Esophagus squamous epithelium (tissue), 5 donors: Measurements from ENCODE around the gene PARD3. TPM values are rescaled to one million over a fixed set of nuclear protein-coding genes. Genes with fewer than 3 reads are reported as not detected.
A peak's percentile ranks its signal among the peaks of the same experiment; 100 is the strongest.

Experiments
- DNase-seq: peaks from one replicate; lab custom pipeline; 2025; lab: John Stamatoyannopoulos, UW
- H3K27ac ChIP-seq, 4 donors: fragments of 200-600 bp; sonication (generic); one replicate each; pipeline ENCODE4 v1.5.1; 2016 to 2019; ENCODE audit warnings: mild to moderate bottlenecking in 1 of 4
- H3K27me3 ChIP-seq, 4 donors: fragments of 200-600 bp; sonication (generic); 1 replicate in 3 of 4; 2 replicates in 1 of 4; pipeline versions ENCODE4 v1.5.1 to v1.6.0; 2017 to 2021; ENCODE audit warnings: antibody characterized with exemption in 1 of 4
- H3K36me3 ChIP-seq, 3 donors: fragments of 200-600 bp; sonication (generic); one replicate each; pipeline ENCODE4 v1.5.1; 2016 to 2019
- H3K4me1 ChIP-seq, 3 donors: fragments of 200-600 bp; sonication (generic); one replicate each; pipeline ENCODE4 v1.5.1; 2017 to 2019
- H3K4me3 ChIP-seq, 4 donors: fragments of 200-600 bp; sonication (generic); 1 replicate in 3 of 4; 2 replicates in 1 of 4; pipeline ENCODE4 v1.5.1; 2016 to 2019; ENCODE audit warnings: mild to moderate bottlenecking in 2 of 4, moderate library complexity in 1 of 4
- H3K9me3 ChIP-seq, 3 donors: fragments of 200-600 bp; sonication (generic); one replicate each; pipeline ENCODE4 v1.5.1; 2016 to 2019
- POLR2A ChIP-seq, 4 donors: fragments of 450-650 bp; IDR thresholded peaks; one replicate each; pipeline ENCODE4 v1.6.1; 2017; ENCODE audit warnings: antibody characterized with exemption in 4 of 4, mild to moderate bottlenecking in 4 of 4, moderate library complexity in 3 of 4
- WGBS, 2 donors: methylation state at CpG; one replicate each; pipeline ENCODE4 v1.1.5; 2018; 5-methylcytosine and 5-hydroxymethylcytosine counted together
- intact Hi-C: fragments of 100-400 bp; cut with DNase I; formaldehyde crosslinking; loops from one replicate; pipeline ENCODE4 v1.15.0; 2022
- total RNA-seq, 4 donors: library from RNA; depleted of rRNA; stranded (reverse); fragments of >200 nt; gene quantifications; one replicate each; pipeline ENCODE4 v1.1.0, GENCODE V29; 2016
- TF ChIP-seq, protein P1 (sequence below), 6 experiments: fragments of 450-650 bp in 4 of 6; fragments of 200-600 bp in 2 of 6; sonication (generic) in 2 of 6; IDR thresholded peaks; one replicate each; pipeline ENCODE4 v1.5.1; 2016 to 2019; ENCODE audit warnings: antibody characterized with exemption in 6 of 6, mild to moderate bottlenecking in 4 of 6, moderate library complexity in 4 of 6
- donor health status: DM: yes; HTN: yes; CAD: no.

The PARD3 gene
- total RNA-seq, 4 donors from 2014 or later = 57.3 to 114 (median 81.7) TPM

DNA sequence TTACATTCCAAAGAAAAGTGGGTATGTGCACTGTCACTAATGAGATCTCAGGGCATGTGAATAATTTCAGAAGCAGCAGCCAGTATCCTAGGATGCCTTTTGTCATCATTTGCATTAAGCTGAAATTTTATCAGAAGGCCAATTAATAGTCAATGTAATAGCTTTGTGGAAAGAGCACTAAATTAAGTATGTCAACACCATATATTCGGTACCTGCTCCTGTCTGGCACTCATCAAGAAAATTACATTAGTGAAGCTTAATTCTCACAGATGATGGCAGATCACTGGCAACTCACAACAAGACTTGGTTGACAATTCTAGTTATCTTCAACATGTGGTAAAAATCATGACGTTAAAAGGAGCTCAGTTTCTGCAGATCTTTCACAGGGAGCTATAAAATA lies 271.4 kb downstream of the PARD3 start:
- intact Hi-C loops = no loop called here
- no peaks in the 10 kb centered on the region for H3K9me3 ChIP-seq
- no peak overlapping the region for H3K27ac ChIP-seq
- peaks cover 0 to 25% (median 5%) of the 10 kb centered on the region in 3 donors for H3K4me1 ChIP-seq
- no peak overlapping the region for H3K4me3 ChIP-seq
- TF ChIP-seq POLR2A (IDR thresholded peaks at IDR 0.05) = no peak
- TF ChIP-seq, protein P1, sequence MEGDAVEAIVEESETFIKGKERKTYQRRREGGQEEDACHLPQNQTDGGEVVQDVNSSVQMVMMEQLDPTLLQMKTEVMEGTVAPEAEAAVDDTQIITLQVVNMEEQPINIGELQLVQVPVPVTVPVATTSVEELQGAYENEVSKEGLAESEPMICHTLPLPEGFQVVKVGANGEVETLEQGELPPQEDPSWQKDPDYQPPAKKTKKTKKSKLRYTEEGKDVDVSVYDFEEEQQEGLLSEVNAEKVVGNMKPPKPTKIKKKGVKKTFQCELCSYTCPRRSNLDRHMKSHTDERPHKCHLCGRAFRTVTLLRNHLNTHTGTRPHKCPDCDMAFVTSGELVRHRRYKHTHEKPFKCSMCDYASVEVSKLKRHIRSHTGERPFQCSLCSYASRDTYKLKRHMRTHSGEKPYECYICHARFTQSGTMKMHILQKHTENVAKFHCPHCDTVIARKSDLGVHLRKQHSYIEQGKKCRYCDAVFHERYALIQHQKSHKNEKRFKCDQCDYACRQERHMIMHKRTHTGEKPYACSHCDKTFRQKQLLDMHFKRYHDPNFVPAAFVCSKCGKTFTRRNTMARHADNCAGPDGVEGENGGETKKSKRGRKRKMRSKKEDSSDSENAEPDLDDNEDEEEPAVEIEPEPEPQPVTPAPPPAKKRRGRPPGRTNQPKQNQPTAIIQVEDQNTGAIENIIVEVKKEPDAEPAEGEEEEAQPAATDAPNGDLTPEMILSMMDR (IDR thresholded peaks at IDR 0.05) = no peak
- H3K36me3 ChIP-seq = peaks cover 0 to 5% (median 0%) of the 10 kb centered on the region in 3 donors
- WGBS, 2 donors = 79 to 89% methylated on average over 2 of the region's 2 CpGs
- no peak for DNase-seq
- H3K27me3 ChIP-seq = no peaks in the 10 kb centered on the region

DNA sequence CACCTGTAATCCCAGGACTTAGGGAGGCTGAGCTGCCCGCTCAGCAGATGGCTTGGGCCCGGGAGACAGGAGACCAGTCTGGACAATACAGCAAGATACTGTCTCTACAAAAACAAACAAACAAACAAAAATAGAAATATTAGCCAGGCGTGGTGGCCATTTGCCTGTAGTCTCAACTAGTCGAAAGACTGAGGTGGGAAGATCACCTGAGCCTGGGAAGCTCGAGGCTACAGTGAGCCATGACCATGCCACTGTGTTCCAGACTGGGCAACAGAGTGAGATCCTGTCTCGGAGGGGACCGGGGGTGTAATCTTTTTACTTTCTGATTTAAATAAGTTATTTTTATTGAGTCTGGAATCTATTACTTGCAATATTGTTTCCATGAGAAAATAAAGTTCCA lies 274.6 kb downstream of the PARD3 start:
- H3K27ac ChIP-seq = no peak overlapping the region
- H3K9me3 ChIP-seq = no peaks in the 10 kb centered on the region
- DNase-seq = no peak
- no peak overlapping the region for H3K4me3 ChIP-seq
- intact Hi-C loops = no loop called here
- H3K27me3 ChIP-seq = no peaks in the 10 kb centered on the region
- H3K4me1 ChIP-seq = peaks cover 0 to 28% (median 0%) of the 10 kb centered on the region in 3 donors
- 92 to 93% methylated on average over 7 of the region's 7 CpGs for WGBS, 2 donors
- peaks cover 0 to 5% (median 0%) of the 10 kb centered on the region in 3 donors for H3K36me3 ChIP-seq
- TF ChIP-seq, protein P1 (IDR thresholded peaks at IDR 0.05) = no peak
- no peak for TF ChIP-seq POLR2A (IDR thresholded peaks at IDR 0.05)

DNA sequence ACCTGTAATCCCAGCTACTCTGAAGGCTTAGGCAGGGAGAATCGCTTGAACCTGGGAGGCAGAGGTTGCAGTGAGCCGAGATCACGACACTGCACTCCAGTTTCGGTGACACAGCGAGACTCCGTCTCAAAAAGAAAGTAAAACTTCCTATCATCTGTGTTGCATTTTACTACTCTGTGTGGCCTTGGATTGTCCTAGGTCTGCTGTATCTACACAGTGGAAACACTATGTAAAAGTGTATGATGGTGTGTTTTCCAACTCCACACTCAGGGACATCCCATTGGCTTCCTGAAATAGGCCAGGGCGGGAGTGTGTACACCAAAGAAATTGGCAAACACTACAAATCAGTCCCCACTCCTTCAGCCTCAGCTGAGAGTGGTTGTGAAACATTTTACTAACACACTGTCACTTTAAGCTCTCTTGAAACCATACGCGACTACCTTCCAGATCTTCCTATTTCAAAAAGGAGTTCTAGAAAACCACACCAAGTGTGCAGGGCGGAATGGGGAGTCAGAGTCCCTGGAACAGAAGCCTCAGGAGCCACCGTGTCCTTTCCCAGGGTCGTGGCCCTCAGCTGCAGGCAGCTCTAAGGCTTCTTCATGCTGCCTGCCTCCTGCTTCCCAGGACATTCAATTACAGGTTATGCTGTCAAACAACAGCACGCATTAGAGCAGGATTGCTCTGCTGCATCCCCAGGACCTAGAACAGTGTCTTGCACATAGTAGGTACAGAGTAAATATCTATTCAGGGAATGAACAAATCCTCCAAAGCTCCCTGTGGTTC lies 275.4 kb downstream of the PARD3 start:
- Histone ChIP-seq H3K36me3 (peaks cover 0 to 5% (median 0%) of the 10 kb centered on the region in 3 donors), H3K27me3 (no peaks in the 10 kb centered on the region), H3K4me3 (peak overlapping the region in 3 of 4 donors; percentile 8 to 40 (median 12)), H3K27ac (peak overlapping the region in 2 of 4 donors; percentile 8 to 39), H3K9me3 (no peaks in the 10 kb centered on the region), H3K4me1 (peaks cover 0 to 28% (median 0%) of the 10 kb centered on the region in 3 donors)
- TF ChIP-seq POLR2A (IDR thresholded peaks at IDR 0.05) = no peak
- TF ChIP-seq, protein P1 (IDR thresholded peaks at IDR 0.05) = no peak
- DNase-seq = no peak
- intact Hi-C loops = no loop called here
- 66 to 85% methylated on average over 12 of the region's 13 CpGs for WGBS, 2 donors

DNA sequence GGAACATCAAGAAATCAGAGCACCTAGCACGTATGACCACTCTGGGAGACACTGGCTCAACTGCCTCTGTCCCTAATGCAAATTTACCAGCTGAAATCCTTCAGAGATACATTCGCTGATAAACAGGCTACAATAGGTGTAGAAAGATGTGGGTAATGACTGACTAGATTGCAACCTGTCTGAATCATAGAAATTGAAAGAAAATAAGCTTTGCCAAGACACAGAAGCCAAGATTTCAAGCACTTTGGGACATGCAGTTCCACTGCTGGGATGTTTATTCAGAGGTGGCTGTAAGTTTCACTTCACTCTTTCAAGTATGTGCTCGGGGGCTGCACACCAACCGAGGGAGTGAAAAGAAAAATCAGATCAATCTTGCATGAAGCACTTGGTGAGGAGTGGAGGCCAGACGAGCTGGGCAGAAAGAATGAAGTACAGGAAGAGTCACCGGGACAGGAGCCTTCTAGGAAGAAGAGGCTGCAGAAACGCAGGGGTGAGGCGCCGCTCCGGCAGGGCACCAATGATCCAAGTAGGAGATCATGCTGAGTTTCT lies 276.7 kb downstream of the PARD3 start:
- peaks cover 0 to 28% (median 0%) of the 10 kb centered on the region in 3 donors for H3K4me1 ChIP-seq
- no peaks in the 10 kb centered on the region for H3K9me3 ChIP-seq
- no peak for DNase-seq
- intact Hi-C loops = no loop called here
- no peaks in the 10 kb centered on the region for H3K27me3 ChIP-seq
- peak overlapping the region in 1 of 4 donors; percentile 19 for H3K4me3 ChIP-seq
- peak overlapping the region in 1 of 4 donors; percentile 29 for H3K27ac ChIP-seq
- TF ChIP-seq, protein P1 (IDR thresholded peaks at IDR 0.05) = no peak
- no peak for TF ChIP-seq POLR2A (IDR thresholded peaks at IDR 0.05)
- WGBS, 2 donors = 69 to 78% methylated on average over 10 of the region's 10 CpGs
- peaks cover 0 to 5% (median 0%) of the 10 kb centered on the region in 3 donors for H3K36me3 ChIP-seq
